Tongue (tissue), 2 donors: ENCODE results near the gene KLHL36. TPM values are rescaled to one million over a fixed set of nuclear protein-coding genes. Genes with fewer than 3 reads are reported as not detected.
"Not testable (repeated sequence)": the region's sequence is repeated elsewhere in the genome, so short reads cannot be mapped to it uniquely, and the experiment has no call there.

Experiments used
- DNase-seq: peaks from one replicate; pipeline ENCODE4 v3.0.0-alpha.2; 2015
- total RNA-seq: library from RNA; depleted of rRNA; stranded (reverse); fragments of >200 nt; gene quantifications from one replicate; pipeline ENCODE4 v1.2.3, GENCODE V29; 2014

The KLHL36 gene
- total RNA-seq, 1 donor from 2014 or later = 34.8 TPM

- DNase-seq = no peak
Observed at GRCh38 chr16:84616515-84616914, 31.8 kb upstream of the KLHL36 start.

- DNase-seq = no peak
Observed at GRCh38 chr16:84617041-84617790, 31.1 kb upstream of the KLHL36 start.

- peak; percentile 98 for DNase-seq
Observed at GRCh38 chr16:84617791-84618580, 30.3 kb upstream of the KLHL36 start, which contains the start of gene COTL1. TSS of gene COTL1 (minus strand) at chr16:84618078. CDS start at chr16:84617914, 164 bp downstream.

GRCh38 chr16:84618581-84619460 is 29.5 kb upstream of the KLHL36 start:
- DNase-seq = no peak

- DNase-seq = not testable (repeated sequence)
Observed at GRCh38 chr16:84620913-84621312, 27.4 kb upstream of the KLHL36 start.

- no peak for DNase-seq
Observed at GRCh38 chr16:84625556-84625955, 22.8 kb upstream of the KLHL36 start.

GRCh38 chr16:84628226-84628731 is 20.0 kb upstream of the KLHL36 start:
- DNase-seq = no peak

GRCh38 chr16:84629580-84629979 is 18.7 kb upstream of the KLHL36 start:
- no peak for DNase-seq

GRCh38 chr16:84630009-84630408 is 18.3 kb upstream of the KLHL36 start:
- no peak for DNase-seq

- no peak for DNase-seq
Observed at GRCh38 chr16:84630446-84631152, 17.7 kb upstream of the KLHL36 start.

- no peak for DNase-seq
Observed at GRCh38 chr16:84631153-84631466, 17.2 kb upstream of the KLHL36 start.

GRCh38 chr16:84631886-84632285 is 16.4 kb upstream of the KLHL36 start:
- no peak for DNase-seq

- not testable (repeated sequence) for DNase-seq
Observed at GRCh38 chr16:84632862-84633261, 15.4 kb upstream of the KLHL36 start.

- peak; percentile 84 for DNase-seq
Observed at GRCh38 chr16:84633622-84634021, 14.7 kb upstream of the KLHL36 start.

GRCh38 chr16:84635702-84636101 is 12.6 kb upstream of the KLHL36 start:
- DNase-seq = no peak

GRCh38 chr16:84637709-84638108 is 10.6 kb upstream of the KLHL36 start:
- no peak for DNase-seq

- no peak for DNase-seq
Observed at GRCh38 chr16:84638231-84638806, 10.0 kb upstream of the KLHL36 start.

- DNase-seq = no peak
Observed at GRCh38 chr16:84640145-84640544, 8.2 kb upstream of the KLHL36 start.

- DNase-seq = peak; percentile 30
Observed at GRCh38 chr16:84641643-84642358, 6.5 kb upstream of the KLHL36 start.

GRCh38 chr16:84643180-84643583 is 5.1 kb upstream of the KLHL36 start:
- DNase-seq = peak; percentile 94

- DNase-seq = peak; percentile 74
Observed at GRCh38 chr16:84643674-84644073, 4.6 kb upstream of the KLHL36 start.
